Spleen (tissue), 3 donors: ENCODE data around the gene ATP8A2.

Experiments used
- POLR2A ChIP-seq, 3 donors: fragments of 450-650 bp; IDR thresholded peaks; one replicate each; pipeline ENCODE4 v1.5.1; 2017; ENCODE audit warnings: antibody characterized with exemption in 3 of 3, mild to moderate bottlenecking in 1 of 3
- POLR2AphosphoS5 ChIP-seq, 3 donors: sonication (generic); formaldehyde crosslinking; IDR thresholded peaks; one replicate each; pipeline ENCODE4 v1.5.1; 2017; ENCODE audit warnings: antibody characterized with exemption in 3 of 3

- no peak for TF ChIP-seq POLR2AphosphoS5 (IDR thresholded peaks at IDR 0.05)
- TF ChIP-seq POLR2A (IDR thresholded peaks at IDR 0.05), result no peak
Measured at GRCh38 chr13:25684491-25684890, 312.7 kb downstream of the ATP8A2 start.
